Adrenal gland (tissue), 5 donors: ENCODE data around the gene GRID1.

Experiments used
- CTCF ChIP-seq, 6 experiments: fragments of 450-650 bp in 4 of 6; fragments of 200-600 bp in 2 of 6; sonication (generic) in 1 of 6; IDR thresholded peaks; 1 replicate in 5 of 6; 2 replicates in 1 of 6; pipeline versions ENCODE4 v1.5.1 to v1.8.0; 2016 to 2021; ENCODE audit warnings: antibody characterized with exemption in 6 of 6, mild to moderate bottlenecking in 2 of 6, moderate library complexity in 1 of 6
- POLR2A ChIP-seq, 2 donors: fragments of 450-650 bp; IDR thresholded peaks; one replicate each; pipeline ENCODE4 v1.6.1; 2017; ENCODE audit warnings: antibody characterized with exemption in 2 of 2, mild to moderate bottlenecking in 2 of 2, moderate library complexity in 1 of 2
- donor health status: DM: no; HTN: no; CAD: no.

GRCh38 chr10:86167762-86168128 lies 198.8 kb downstream of the GRID1 start:
- TF ChIP-seq CTCF (IDR thresholded peaks at IDR 0.05) (no peak), POLR2A (IDR thresholded peaks at IDR 0.05) (no peak)
